H1 (cell line): ENCODE data around the gene CEP170. TPM values are rescaled to one million over a fixed set of nuclear protein-coding genes. Genes with fewer than 3 reads are reported as not detected.

Experiments
- CTCF ChIA-PET: fragments of 300-600 bp; sonication (Branson Sonifier 250); formaldehyde crosslinking; loops from one replicate; lab custom pipeline; 2021; ENCODE audit not compliant: partially characterized antibody; lab: Charles Lee
- POLR2A ChIA-PET: fragments of 300-600 bp; sonication (Branson Sonifier 250); formaldehyde crosslinking; loops from one replicate; lab custom pipeline; 2021; ENCODE audit warnings: inconsistent platforms; ENCODE audit not compliant: partially characterized antibody; lab: Charles Lee
- DNase-seq, 2 experiments: peaks; one replicate each; pipeline versions ENCODE4 v3.0.0 to v3.0.0-alpha.2; 2010 to 2022; ENCODE audit warnings: low spot score in 2 of 2, low read depth in 1 of 2, mixed read lengths in 1 of 2
- FAIRE-seq: peaks from 2 replicates; lab custom pipeline; 2011; peaks lifted over from hg19 to GRCh38; lab: Jason Lieb, UNC
- H2AFZ ChIP-seq: 2 replicates; pipeline ENCODE4 v1.8.1; 2012; ENCODE audit warnings: low read length, inconsistent platforms
- H2AK5ac ChIP-seq: 2 replicates; pipeline ENCODE4 v1.6.1; 2013; ENCODE audit warnings: low read depth, low read length
- H2BK120ac ChIP-seq: replicated peaks from 2 replicates; pipeline ENCODE3; 2013; ENCODE audit warnings: low read depth, low read length, inconsistent platforms
- H2BK12ac ChIP-seq: 2 replicates; pipeline ENCODE4 v1.6.1; 2013; ENCODE audit warnings: low read depth, low read length
- H2BK15ac ChIP-seq: 2 replicates; pipeline ENCODE4 v1.6.1; 2013; ENCODE audit warnings: low read length
- H2BK20ac ChIP-seq: 2 replicates; pipeline ENCODE4 v1.6.1; 2013; ENCODE audit warnings: low read length
- H2BK5ac ChIP-seq: 2 replicates; pipeline ENCODE4 v1.6.1; 2013; ENCODE audit warnings: low read depth, low read length
- H3K14ac ChIP-seq: 2 replicates; pipeline ENCODE4 v1.6.1; 2013; ENCODE audit warnings: inconsistent platforms; ENCODE audit not compliant: insufficient read length
- H3K18ac ChIP-seq: 2 replicates; pipeline ENCODE4 v1.6.1; 2013; ENCODE audit warnings: low read length; ENCODE audit errors: extremely low read depth
- H3K23ac ChIP-seq: 2 replicates; pipeline ENCODE4 v1.6.1; 2013; ENCODE audit warnings: inconsistent platforms; ENCODE audit not compliant: insufficient read length
- H3K23me2 ChIP-seq: 2 replicates; pipeline ENCODE4 v1.6.1; 2013; ENCODE audit warnings: low read depth, low read length
- H3K27ac ChIP-seq: 2 replicates; pipeline ENCODE4 v1.6.1; 2011; ENCODE audit warnings: low read depth, low read length, inconsistent platforms
- H3K27me3 ChIP-seq, 4 experiments: replicated peaks in 1 of 4; 1 replicate in 1 of 4; 2 replicates in 3 of 4; pipeline versions ENCODE4 v1.6.1 to v1.8.1; 2011 to 2013; ENCODE audit warnings: low read length in 3 of 4, mild to moderate bottlenecking in 3 of 4, inconsistent platforms in 2 of 4, mixed read lengths in 2 of 4, moderate library complexity in 1 of 4; ENCODE audit not compliant: control insufficient read depth in 3 of 4, insufficient read depth in 3 of 4; ENCODE audit errors: extremely low read depth in 1 of 4
- H3K36me3 ChIP-seq, 4 experiments: 2 replicates each; pipeline versions ENCODE4 v1.6.1 to v1.8.1; 2011 to 2013; ENCODE audit warnings: mild to moderate bottlenecking in 4 of 4, low read length in 3 of 4, moderate library complexity in 2 of 4, control low read depth in 1 of 4, inconsistent platforms in 1 of 4; ENCODE audit not compliant: insufficient read depth in 4 of 4, control insufficient read depth in 2 of 4
- H3K4ac ChIP-seq: replicated peaks from 2 replicates; pipeline ENCODE3; 2013; ENCODE audit warnings: low read length, low read depth, mixed read lengths, inconsistent platforms; ENCODE audit not compliant: insufficient read length
- H3K4me1 ChIP-seq, 4 experiments: replicated peaks in 1 of 4; 1 replicate in 1 of 4; 2 replicates in 3 of 4; pipeline versions ENCODE4 v1.6.1 to v1.8.1; 2011 to 2013; ENCODE audit warnings: low read length in 3 of 4, inconsistent platforms in 2 of 4, mixed read lengths in 1 of 4; ENCODE audit not compliant: insufficient read depth in 4 of 4, control insufficient read depth in 3 of 4
- H3K4me2 ChIP-seq, 2 experiments: 2 replicates each; pipeline versions ENCODE4 v1.6.1 to v1.8.1; 2011 to 2013; ENCODE audit warnings: low read depth in 2 of 2, low read length in 2 of 2, control low read depth in 1 of 2, inconsistent platforms in 1 of 2, mild to moderate bottlenecking in 1 of 2; ENCODE audit not compliant: insufficient read depth in 1 of 2
- H3K4me3 ChIP-seq, 4 experiments: fragments of 200-600, 300-600 bp in 1 of 4; sonication (generic), shearing (Covaris generic), sonication (Bioruptor Twin) in 1 of 4; 2 replicates each; pipeline versions ENCODE4 v1.5.1 to v1.8.1; 2011 to 2016; ENCODE audit warnings: low read length in 4 of 4, low read depth in 3 of 4, control low read depth in 2 of 4, inconsistent platforms in 2 of 4, mild to moderate bottlenecking in 2 of 4, mixed read lengths in 1 of 4, moderate library complexity in 1 of 4; ENCODE audit not compliant: insufficient read depth in 2 of 4; ENCODE audit errors: extremely low read depth in 1 of 4
- H3K56ac ChIP-seq: replicated peaks from 2 replicates; pipeline ENCODE3; 2013; ENCODE audit warnings: low read depth, mild to moderate bottlenecking, mixed read lengths, low read length, inconsistent platforms; ENCODE audit not compliant: insufficient read length
- H3K79me1 ChIP-seq: 2 replicates; pipeline ENCODE4 v1.6.1; 2013; ENCODE audit warnings: low read depth, low read length, control low read depth
- H3K79me2 ChIP-seq, 2 experiments: 2 replicates each; pipeline versions ENCODE4 v1.6.1 to v1.8.1; 2012 to 2013; ENCODE audit warnings: low read length in 2 of 2, mild to moderate bottlenecking in 2 of 2, inconsistent platforms in 1 of 2; ENCODE audit not compliant: insufficient read depth in 2 of 2, control insufficient read depth in 1 of 2
- H3K9ac ChIP-seq, 4 experiments: replicated peaks in 1 of 4; 1 replicate in 1 of 4; 2 replicates in 3 of 4; pipeline versions ENCODE4 v1.6.1 to v1.8.1; 2011 to 2013; ENCODE audit warnings: low read depth in 3 of 4, low read length in 3 of 4, control low read depth in 2 of 4, mild to moderate bottlenecking in 2 of 4, moderate library complexity in 2 of 4, inconsistent platforms in 1 of 4; ENCODE audit errors: extremely low read depth in 1 of 4
- H3K9me3 ChIP-seq, 2 experiments: 2 replicates each; pipeline versions ENCODE4 v1.6.1 to v1.8.1; 2012 to 2013; ENCODE audit warnings: mild to moderate bottlenecking in 2 of 2, moderate library complexity in 2 of 2, control low read depth in 1 of 2, inconsistent platforms in 1 of 2, low read depth in 1 of 2, low read length in 1 of 2, mixed read lengths in 1 of 2; ENCODE audit not compliant: insufficient read depth in 2 of 2
- H4K20me1 ChIP-seq, 2 experiments: replicated peaks in 1 of 2; 2 replicates each; pipeline versions ENCODE3 to v1.8.1; 2011 to 2013; ENCODE audit warnings: inconsistent platforms in 2 of 2, low read length in 2 of 2, mild to moderate bottlenecking in 1 of 2; ENCODE audit not compliant: insufficient read depth in 2 of 2, control insufficient read depth in 1 of 2
- H4K5ac ChIP-seq: 2 replicates; pipeline ENCODE4 v1.6.1; 2013; ENCODE audit warnings: low read length, low read depth, mixed read lengths, inconsistent platforms; ENCODE audit not compliant: insufficient read length
- H4K8ac ChIP-seq: 2 replicates; pipeline ENCODE4 v1.8.0; 2013; ENCODE audit warnings: mild to moderate bottlenecking, moderate library complexity, low read length, inconsistent platforms; ENCODE audit not compliant: insufficient read depth; ENCODE audit errors: extremely low read depth
- H4K91ac ChIP-seq: replicated peaks from 2 replicates; pipeline ENCODE3; 2013; ENCODE audit warnings: low read length, mixed read lengths, inconsistent platforms; ENCODE audit not compliant: insufficient read length
- EP300 ChIP-seq, 2 experiments: IDR thresholded peaks; 1 replicate in 1 of 2; 2 replicates in 1 of 2; pipeline ENCODE4 v1.6.1; 2011 to 2012; ENCODE audit warnings: low read depth in 2 of 2, low read length in 2 of 2, mild to moderate bottlenecking in 2 of 2, borderline replicate concordance in 1 of 2, inconsistent platforms in 1 of 2, moderate library complexity in 1 of 2
- GTF2F1 ChIP-seq: IDR thresholded peaks from 2 replicates; pipeline ENCODE4 v1.6.1; 2012; ENCODE audit warnings: low read depth, low read length, improper control_type of control experiment, borderline replicate concordance
- HDAC2 ChIP-seq, 2 experiments: fragments of 300-600 bp in 1 of 2; sonication (generic) in 1 of 2; IDR thresholded peaks; 2 replicates each; pipeline ENCODE4 v1.6.1; 2011 to 2012; ENCODE audit warnings: low read depth in 2 of 2, low read length in 2 of 2, mild to moderate bottlenecking in 2 of 2, moderate library complexity in 2 of 2, borderline replicate concordance in 1 of 2, inconsistent platforms in 1 of 2
- HDAC6 ChIP-seq: IDR thresholded peaks from one replicate; pipeline ENCODE4 v1.7.1; 2012; ENCODE audit warnings: low read depth, mild to moderate bottlenecking, inconsistent platforms, low read length, moderate library complexity
- KDM5A ChIP-seq: fragments of 200-600 bp; IDR thresholded peaks from 2 replicates; pipeline ENCODE4 v1.7.1; 2012; ENCODE audit warnings: mild to moderate bottlenecking, low read length, inconsistent platforms, mixed read lengths
- NRF1 ChIP-seq: IDR thresholded peaks from 2 replicates; pipeline ENCODE4 v1.6.1; 2011; ENCODE audit warnings: mild to moderate bottlenecking, low read depth, low read length, improper control_type of control experiment
- TCF12 ChIP-seq: IDR thresholded peaks from 2 replicates; pipeline ENCODE4 v1.6.1; 2011; ENCODE audit warnings: low read depth, mild to moderate bottlenecking, low read length
- WGBS, 2 experiments: shearing (Covaris generic) in 1 of 2; methylation state at CpG; one replicate each; pipeline versions ENCODE4 v1.1.6 to v1.1.7; 2013 to 2015; ENCODE audit warnings: low lambda C conversion rate in 2 of 2, mixed read lengths in 2 of 2, inconsistent platforms in 1 of 2, low coverage in 1 of 2, missing lambda C conversion rate in 1 of 2; ENCODE audit not compliant: insufficient replicate concordance in 2 of 2, insufficient coverage in 1 of 2, insufficient read length in 1 of 2; ENCODE audit errors: extremely low coverage in 1 of 2, missing lambda C conversion rate in 1 of 2; 5-methylcytosine and 5-hydroxymethylcytosine counted together
- polyA plus RNA-seq, 7 experiments: library from polyadenylated mRNA; depleted of rRNA in 3 of 7; stranded (reverse) in 5 of 7; unstranded in 2 of 7; fragments of >200 nt in 5 of 7; fragments of 200-250 nt in 2 of 7; gene quantifications; 1 replicate in 5 of 7; 2 replicates in 1 of 7; 4 replicates in 1 of 7; pipeline versions ENCODE4 v1.2.1 to v1.2.3, GENCODE V29; 2011 to 2013; ENCODE audit warnings: missing spikeins in 2 of 7, mixed read lengths in 2 of 7
- total RNA-seq: library from RNA; stranded (reverse); fragmentation: NEBNext Ultra II Directional; extraction: Animal tissue kit (Norgen Biotek cat#: 25700); gene quantifications from 2 replicates; pipeline ENCODE4 v1.2.1, GENCODE V29; 2021
- TF ChIP-seq, protein P1 (sequence below): IDR thresholded peaks from 2 replicates; pipeline ENCODE4 v1.6.1; 2011; ENCODE audit warnings: low read depth, mild to moderate bottlenecking, low read length; ENCODE audit not compliant: insufficient read depth

The CEP170 gene
- total and polyA plus RNA-seq, 2 of the 8 experiments (the other 6 are each of a cell fraction or from before 2014, with no cell fraction given), result 33.1 to 97.2 TPM

DNA sequence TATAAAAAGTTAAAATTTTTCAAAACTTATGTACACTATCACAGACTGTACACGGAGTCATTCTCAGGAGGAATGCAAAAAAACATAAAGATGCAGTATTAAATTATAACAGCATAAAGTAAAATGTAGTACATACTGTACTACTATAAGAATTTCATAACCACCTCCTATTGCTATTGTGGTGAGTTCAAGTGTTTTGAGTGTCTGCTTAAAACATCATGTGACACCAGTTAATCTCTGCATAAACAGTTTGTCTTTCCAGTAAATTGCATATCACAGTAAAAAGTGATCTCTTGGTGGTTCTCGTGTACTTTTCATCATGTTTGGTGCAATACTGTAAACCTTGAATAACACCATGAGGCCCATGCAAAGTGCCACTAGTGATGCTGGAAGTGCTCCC is 46.0 kb upstream of the CEP170 start:
- H3K9me3 ChIP-seq, result no peaks in the 10 kb centered on the region
- no peak overlapping the region for H3K4me2 ChIP-seq
- H3K23ac ChIP-seq, result no peak overlapping the region
- no peak overlapping the region for H2BK15ac ChIP-seq
- no peak overlapping the region for H3K18ac ChIP-seq
- H2AFZ ChIP-seq, result no peak overlapping the region
- no peak overlapping the region for H2BK12ac ChIP-seq
- no peak overlapping the region for H4K91ac ChIP-seq
- H3K14ac ChIP-seq, result no peak overlapping the region
- no peaks in the 10 kb centered on the region for H3K23me2 ChIP-seq
- no peaks in the 10 kb centered on the region for H3K4me1 ChIP-seq
- no peak overlapping the region for H3K9ac ChIP-seq
- H2AK5ac ChIP-seq, result no peak overlapping the region
- H3K79me2 ChIP-seq, result no peaks in the 10 kb centered on the region
- H3K27ac ChIP-seq, result no peak overlapping the region
- DNase-seq (no peak), FAIRE-seq (no peak)
- CTCF ChIA-PET, result no interaction called here
- TF ChIP-seq EP300 (IDR thresholded peaks at IDR 0.05; ENCODE audit: borderline replicate concordance in 1 of 2, low read depth in 2 of 2, low read length in 2 of 2) (no peak), NRF1 (no peak), GTF2F1 (no peak), KDM5A (no peak), TCF12 (no peak), HDAC6 (no peak), HDAC2 (IDR thresholded peaks at IDR 0.05; ENCODE audit: borderline replicate concordance in 1 of 2, low read depth in 2 of 2, low read length in 2 of 2) (no peak)
- TF ChIP-seq, protein P1, sequence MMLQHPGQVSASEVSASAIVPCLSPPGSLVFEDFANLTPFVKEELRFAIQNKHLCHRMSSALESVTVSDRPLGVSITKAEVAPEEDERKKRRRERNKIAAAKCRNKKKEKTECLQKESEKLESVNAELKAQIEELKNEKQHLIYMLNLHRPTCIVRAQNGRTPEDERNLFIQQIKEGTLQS, result no peak
- H4K5ac ChIP-seq, result no peak overlapping the region
- H3K4me3 ChIP-seq, result no peak overlapping the region
- POLR2A ChIA-PET, result no interaction called here
- H4K20me1 ChIP-seq, result no peaks in the 10 kb centered on the region
- no peak overlapping the region for H3K4ac ChIP-seq
- H3K79me1 ChIP-seq, result no peaks in the 10 kb centered on the region
- H3K36me3 ChIP-seq, result no peaks in the 10 kb centered on the region
- no peak overlapping the region for H2BK120ac ChIP-seq
- H3K56ac ChIP-seq, result no peak overlapping the region
- no peaks in the 10 kb centered on the region for H3K27me3 ChIP-seq
- H2BK5ac ChIP-seq, result no peak overlapping the region
- 90% methylated on average over 2 of the region's 2 CpGs; no CpG with 5 or more reads in 1 of the 2 experiments for WGBS, 2 experiments
- H4K8ac ChIP-seq, result no peak overlapping the region
- no peak overlapping the region for H2BK20ac ChIP-seq
